ENCODE data around the gene CISD3.

The CISD3 gene

GRCh38 chr17:38728290-38728831 is 1.8 kb upstream of the CISD3 start:
- H3K4me1 ChIP-seq (ENCODE audit: control insufficient read depth, insufficient read depth, low read length) = peaks cover 3% of the 10 kb centered on the region
- no peak overlapping the region for H3K4me3 ChIP-seq (ENCODE audit: insufficient read depth, low read depth, low read length)
- 88 to 94% methylated on average over 8 of the region's 8 CpGs for WGBS, 2 experiments
- H3K27me3 ChIP-seq (ENCODE audit: control insufficient read depth, insufficient read depth, low read length, poor library complexity, severe bottlenecking) = peaks cover 5% of the 10 kb centered on the region
- no peak overlapping the region for H3K27ac ChIP-seq (ENCODE audit: insufficient read depth, low read depth, low read length, poor library complexity, severe bottlenecking)
- H3K9me3 ChIP-seq (ENCODE audit: control insufficient read depth, low read length) = no peaks in the 10 kb centered on the region
- peaks cover 6% of the 10 kb centered on the region for H3K36me3 ChIP-seq (ENCODE audit: control insufficient read depth, insufficient read depth, low read length)

- Histone ChIP-seq H3K36me3 (ENCODE audit: control insufficient read depth, insufficient read depth, low read length) (peaks cover 10% of the 10 kb centered on the region), H3K27me3 (ENCODE audit: control insufficient read depth, insufficient read depth, low read length, poor library complexity, severe bottlenecking) (peaks cover 5% of the 10 kb centered on the region), H3K4me1 (ENCODE audit: control insufficient read depth, insufficient read depth, low read length) (peaks cover 3% of the 10 kb centered on the region), H3K27ac (ENCODE audit: insufficient read depth, low read depth, low read length, poor library complexity, severe bottlenecking) (no peak overlapping the region), H3K9me3 (ENCODE audit: control insufficient read depth, low read length) (no peaks in the 10 kb centered on the region), H3K4me3 (ENCODE audit: insufficient read depth, low read depth, low read length) (peak overlapping the region; percentile 59)
- 45 to 48% methylated on average over 14 of the region's 14 CpGs for WGBS, 2 experiments
Measured at GRCh38 chr17:38729368-38729885, 714 bp upstream of the CISD3 start.

DNA sequence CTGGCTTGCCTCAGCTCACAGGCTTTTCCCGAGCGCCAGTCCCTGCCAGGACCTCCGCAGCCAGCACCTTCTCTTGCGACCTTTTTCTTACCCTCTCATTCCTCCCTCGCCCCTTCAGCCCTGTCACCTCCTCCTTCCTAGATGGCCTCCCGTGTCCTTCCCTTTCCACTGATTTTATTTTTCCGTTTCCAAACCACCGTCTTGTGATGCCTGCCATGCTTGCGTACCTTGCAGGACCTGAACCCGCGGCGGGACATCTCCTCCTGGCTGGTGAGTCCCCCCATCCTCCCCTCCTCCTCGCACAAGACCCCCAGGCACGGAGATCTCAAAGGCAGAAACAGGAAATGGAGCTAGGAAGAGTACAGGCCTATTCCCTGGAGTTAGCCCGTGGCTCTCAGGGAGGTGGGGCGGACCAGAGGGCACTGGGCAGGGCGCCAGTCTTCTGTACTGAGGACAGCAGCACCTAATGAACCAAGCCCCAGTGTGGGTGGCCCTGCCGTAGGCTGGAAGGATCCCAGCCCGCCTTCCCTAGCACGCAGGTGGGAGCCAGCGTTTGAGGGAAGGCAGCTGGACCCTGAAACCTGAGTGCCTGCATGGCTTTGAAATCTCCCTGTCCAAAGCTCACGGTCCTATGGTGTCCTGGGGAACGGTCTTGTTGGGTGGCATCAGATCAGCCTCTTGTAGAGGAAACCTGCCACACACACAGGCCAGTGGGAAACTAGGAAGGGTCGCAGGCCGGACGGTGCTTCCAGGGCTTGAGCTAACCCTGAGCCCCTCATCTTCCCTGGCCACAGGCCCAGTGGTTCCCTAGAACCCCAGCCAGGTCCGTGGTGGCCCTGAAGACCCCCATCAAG is 612 bp downstream of the CISD3 start:
- peaks cover 10% of the 10 kb centered on the region for H3K36me3 ChIP-seq (ENCODE audit: control insufficient read depth, insufficient read depth, low read length)
- 27 to 28% methylated on average over 27 of the region's 27 CpGs for WGBS, 2 experiments
- peaks cover 3% of the 10 kb centered on the region for H3K4me1 ChIP-seq (ENCODE audit: control insufficient read depth, insufficient read depth, low read length)
- H3K27ac ChIP-seq (ENCODE audit: insufficient read depth, low read depth, low read length, poor library complexity, severe bottlenecking) = peak overlapping the region; percentile 42
- H3K27me3 ChIP-seq (ENCODE audit: control insufficient read depth, insufficient read depth, low read length, poor library complexity, severe bottlenecking) = peaks cover 5% of the 10 kb centered on the region
- H3K9me3 ChIP-seq (ENCODE audit: control insufficient read depth, low read length) = no peaks in the 10 kb centered on the region
- H3K4me3 ChIP-seq (ENCODE audit: insufficient read depth, low read depth, low read length) = peak overlapping the region; percentile 59

DNA sequence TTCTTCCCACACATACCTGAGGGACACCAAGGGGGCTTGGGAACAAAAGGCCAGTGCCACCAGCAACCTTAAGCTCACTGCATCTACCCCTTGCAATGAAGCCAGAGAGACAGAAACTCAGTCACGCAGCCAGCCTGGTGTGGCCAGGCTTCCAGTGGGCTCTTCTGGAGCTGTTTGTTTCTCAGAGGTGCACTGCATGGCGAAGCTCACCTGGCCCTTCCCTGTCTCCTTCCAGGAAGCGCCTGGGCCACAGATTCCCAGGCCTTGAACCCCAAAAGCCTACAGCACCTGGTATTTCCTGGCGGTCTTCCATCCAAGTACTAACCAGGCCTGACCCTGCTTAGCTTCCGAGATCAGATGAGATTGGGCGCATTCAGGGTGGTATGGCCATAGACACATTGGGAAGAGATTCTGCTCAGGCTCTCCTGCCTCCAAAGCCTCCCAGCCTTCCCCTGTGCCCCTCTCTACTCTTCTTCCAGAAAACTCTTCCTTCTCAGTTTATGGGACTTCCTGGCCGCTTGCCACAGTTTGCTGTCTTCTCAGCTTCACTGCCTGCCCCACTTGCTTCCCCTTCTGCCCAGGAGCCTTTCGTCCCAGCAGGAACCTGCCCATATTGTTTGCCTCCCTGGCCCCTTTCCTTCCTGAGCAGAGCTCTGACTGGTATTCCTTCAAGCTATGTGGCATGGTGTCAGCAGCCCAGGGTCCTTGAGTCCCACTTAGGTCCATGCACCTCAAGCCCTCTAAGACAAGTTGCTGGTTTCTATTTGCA is 1.6 kb downstream of the CISD3 start:
- Histone ChIP-seq H3K36me3 (ENCODE audit: control insufficient read depth, insufficient read depth, low read length) (peaks cover 10% of the 10 kb centered on the region), H3K27ac (ENCODE audit: insufficient read depth, low read depth, low read length, poor library complexity, severe bottlenecking) (no peak overlapping the region), H3K9me3 (ENCODE audit: control insufficient read depth, low read length) (no peaks in the 10 kb centered on the region), H3K4me3 (ENCODE audit: insufficient read depth, low read depth, low read length) (no peak overlapping the region), H3K4me1 (ENCODE audit: control insufficient read depth, insufficient read depth, low read length) (peaks cover 3% of the 10 kb centered on the region), H3K27me3 (ENCODE audit: control insufficient read depth, insufficient read depth, low read length, poor library complexity, severe bottlenecking) (peaks cover 5% of the 10 kb centered on the region)
- WGBS, 2 experiments = 93 to 95% methylated on average over 8 of the region's 8 CpGs

GRCh38 chr17:38732376-38733281 is 2.5 kb downstream of the CISD3 start:
- H3K4me1 ChIP-seq (ENCODE audit: control insufficient read depth, insufficient read depth, low read length) = peaks cover 3% of the 10 kb centered on the region
- H3K9me3 ChIP-seq (ENCODE audit: control insufficient read depth, low read length) = no peaks in the 10 kb centered on the region
- peaks cover 5% of the 10 kb centered on the region for H3K27me3 ChIP-seq (ENCODE audit: control insufficient read depth, insufficient read depth, low read length, poor library complexity, severe bottlenecking)
- no peak overlapping the region for H3K27ac ChIP-seq (ENCODE audit: insufficient read depth, low read depth, low read length, poor library complexity, severe bottlenecking)
- peaks cover 10% of the 10 kb centered on the region for H3K36me3 ChIP-seq (ENCODE audit: control insufficient read depth, insufficient read depth, low read length)
- H3K4me3 ChIP-seq (ENCODE audit: insufficient read depth, low read depth, low read length) = no peak overlapping the region
- 89 to 94% methylated on average over 7 of the region's 7 CpGs for WGBS, 2 experiments

DNA sequence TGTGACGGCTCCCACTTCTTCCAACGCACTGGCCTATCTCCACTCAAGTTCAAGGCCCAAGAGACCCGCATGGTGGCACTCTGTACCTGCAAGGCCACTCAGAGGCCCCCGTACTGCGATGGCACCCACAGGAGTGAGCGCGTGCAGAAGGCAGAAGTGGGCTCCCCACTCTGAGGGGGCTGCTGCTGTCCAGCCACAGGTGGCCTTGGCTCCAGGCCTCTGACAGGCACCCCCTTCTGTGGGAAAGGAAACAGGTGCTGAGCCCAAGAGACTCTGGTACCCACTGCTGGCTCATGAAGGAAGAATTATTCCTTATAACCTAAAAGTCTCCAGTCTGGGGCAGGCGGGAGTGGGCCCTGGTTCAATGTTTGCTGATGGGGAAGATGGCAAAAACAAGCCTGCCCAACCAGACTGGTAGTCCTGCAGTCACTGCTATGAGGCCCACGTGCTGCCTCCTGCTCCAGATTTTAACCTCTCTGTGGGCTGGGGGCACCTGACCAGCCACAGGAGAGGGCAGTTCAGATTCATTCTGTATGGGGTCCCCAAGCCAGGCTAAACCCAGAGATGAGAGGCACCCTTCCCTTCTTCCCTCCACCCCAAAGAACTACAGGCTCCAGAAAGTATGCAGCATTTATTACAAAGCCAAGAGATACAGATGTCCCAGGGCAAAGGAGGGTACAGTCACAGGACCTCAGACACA is 3.3 kb downstream of the CISD3 start:
- 89 to 92% methylated on average over 9 of the region's 9 CpGs for WGBS, 2 experiments
- H3K9me3 ChIP-seq (ENCODE audit: control insufficient read depth, low read length) = no peaks in the 10 kb centered on the region
- no peak overlapping the region for H3K4me3 ChIP-seq (ENCODE audit: insufficient read depth, low read depth, low read length)
- no peak overlapping the region for H3K27ac ChIP-seq (ENCODE audit: insufficient read depth, low read depth, low read length, poor library complexity, severe bottlenecking)
- peaks cover 5% of the 10 kb centered on the region for H3K27me3 ChIP-seq (ENCODE audit: control insufficient read depth, insufficient read depth, low read length, poor library complexity, severe bottlenecking)
- peaks cover 3% of the 10 kb centered on the region for H3K4me1 ChIP-seq (ENCODE audit: control insufficient read depth, insufficient read depth, low read length)
- H3K36me3 ChIP-seq (ENCODE audit: control insufficient read depth, insufficient read depth, low read length) = peaks cover 17% of the 10 kb centered on the region

- H3K9me3 ChIP-seq (ENCODE audit: control insufficient read depth, low read length) = no peaks in the 10 kb centered on the region
- no peak overlapping the region for H3K27ac ChIP-seq (ENCODE audit: insufficient read depth, low read depth, low read length, poor library complexity, severe bottlenecking)
- peaks cover 26% of the 10 kb centered on the region for H3K36me3 ChIP-seq (ENCODE audit: control insufficient read depth, insufficient read depth, low read length)
- H3K4me3 ChIP-seq (ENCODE audit: insufficient read depth, low read depth, low read length) = no peak overlapping the region
- no peaks in the 10 kb centered on the region for H3K27me3 ChIP-seq (ENCODE audit: control insufficient read depth, insufficient read depth, low read length, poor library complexity, severe bottlenecking)
- 89% methylated on average over 15 of the region's 15 CpGs for WGBS, 2 experiments
- H3K4me1 ChIP-seq (ENCODE audit: control insufficient read depth, insufficient read depth, low read length) = peaks cover 3% of the 10 kb centered on the region
Measured at GRCh38 chr17:38733982-38734973, 4.1 kb downstream of the CISD3 start.

DNA sequence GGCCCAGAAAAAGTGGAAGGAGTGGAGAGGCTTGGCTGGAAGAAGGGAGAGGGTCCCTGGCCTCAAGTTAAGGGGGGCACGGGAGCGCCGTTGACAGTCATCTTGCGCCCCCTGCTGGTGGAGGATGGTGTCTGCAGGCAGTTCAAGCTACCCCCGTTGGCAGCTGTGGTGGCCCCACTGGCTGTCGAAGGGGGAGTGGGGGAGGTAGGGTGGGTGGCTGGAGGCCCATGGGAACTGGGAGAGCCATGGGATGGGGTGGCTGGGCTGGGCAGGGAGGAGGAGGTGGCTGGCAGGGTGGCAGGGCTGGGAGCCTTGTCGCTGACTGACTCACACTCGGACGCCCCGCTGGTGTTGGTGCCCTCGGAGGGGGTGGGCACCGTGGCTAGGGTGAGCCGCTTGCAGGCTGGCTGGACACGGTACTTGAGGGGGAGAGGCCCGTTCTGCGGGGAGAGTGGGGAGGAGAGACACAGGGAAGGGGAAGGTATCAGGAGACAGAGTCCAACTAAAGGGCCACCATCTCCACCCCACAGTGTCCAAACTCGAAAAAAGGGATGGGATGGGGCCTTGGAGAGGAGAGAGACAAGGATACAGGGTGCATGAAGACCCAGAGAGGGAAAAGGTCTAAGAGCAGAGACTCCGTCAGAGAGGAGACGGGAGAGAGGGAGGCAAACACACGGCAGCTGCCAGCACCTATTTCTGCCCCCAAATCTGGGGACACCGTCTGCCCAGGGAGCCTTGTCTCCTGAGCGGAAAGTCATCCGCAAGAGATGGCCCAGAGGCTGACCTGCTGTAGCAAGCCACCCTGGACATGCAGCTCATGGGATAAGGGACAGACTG is 5.2 kb downstream of the CISD3 start:
- Histone ChIP-seq H3K36me3 (ENCODE audit: control insufficient read depth, insufficient read depth, low read length) (peaks cover 31% of the 10 kb centered on the region), H3K4me1 (ENCODE audit: control insufficient read depth, insufficient read depth, low read length) (no peaks in the 10 kb centered on the region), H3K9me3 (ENCODE audit: control insufficient read depth, low read length) (no peaks in the 10 kb centered on the region), H3K27me3 (ENCODE audit: control insufficient read depth, insufficient read depth, low read length, poor library complexity, severe bottlenecking) (no peaks in the 10 kb centered on the region), H3K4me3 (ENCODE audit: insufficient read depth, low read depth, low read length) (no peak overlapping the region), H3K27ac (ENCODE audit: insufficient read depth, low read depth, low read length, poor library complexity, severe bottlenecking) (no peak overlapping the region)
- WGBS, 2 experiments = 68 to 71% methylated on average over 23 of the region's 23 CpGs
